Activated CD4-positive, alpha-beta T cell treated with anti-CD3 and anti-CD28 coated beads, Interleukin-2, Interleukin-6, amounts not matched to agents 100 ng/mL and 50 ng/mL, durations not matched to agents 16 hours and 8 hours (primary cell): ENCODE measurements around the gene DRC3.

Source experiments
- DNase-seq: peaks from one replicate; pipeline ENCODE4 v3.0.0-alpha.2; 2020

The DRC3 gene

DNA sequence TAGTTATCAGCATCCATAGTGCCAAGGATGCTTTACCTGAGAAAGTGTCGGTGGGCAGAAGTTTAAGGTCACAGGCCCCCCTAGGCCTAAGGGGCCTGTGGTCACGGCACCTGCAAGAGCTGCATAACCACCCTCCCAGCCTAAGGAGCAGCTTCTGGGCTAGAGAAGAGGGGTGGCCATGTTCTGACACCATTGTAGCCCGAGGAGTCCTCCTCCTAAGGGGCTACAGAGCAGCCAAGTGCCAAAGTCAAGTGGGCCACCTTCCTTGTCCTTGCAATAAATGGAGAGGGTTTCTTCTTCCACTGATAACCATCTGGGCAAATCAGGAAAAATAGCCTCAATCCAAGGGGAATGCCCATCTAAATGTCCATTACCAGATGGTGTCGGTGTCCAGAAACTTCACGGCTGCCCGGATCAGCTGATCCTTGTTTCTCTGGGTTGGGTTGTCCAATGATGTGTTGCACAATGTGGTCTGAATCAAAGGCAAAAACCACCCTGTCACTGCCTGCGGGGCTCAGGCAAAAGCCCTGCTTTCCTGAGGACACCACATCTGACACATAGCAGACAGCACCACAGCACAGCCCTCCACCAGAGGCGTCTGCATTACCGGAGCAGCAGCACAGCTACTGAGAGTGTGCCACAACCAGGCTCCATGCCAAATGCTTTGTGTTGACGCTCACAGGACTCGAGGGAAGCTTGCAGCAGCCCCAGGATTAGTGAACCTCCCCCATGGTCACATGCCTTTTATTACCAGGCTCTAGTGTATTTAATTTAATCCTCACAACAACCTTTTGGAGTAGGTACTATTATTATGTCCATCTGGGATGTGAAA, 53.5 kb downstream of the DRC3 start:
- peak; percentile 43 for DNase-seq

- DNase-seq = no peak
These were observed 54.6 kb downstream of the DRC3 start for GRCh38 chr17:18027280-18027679.

DNA sequence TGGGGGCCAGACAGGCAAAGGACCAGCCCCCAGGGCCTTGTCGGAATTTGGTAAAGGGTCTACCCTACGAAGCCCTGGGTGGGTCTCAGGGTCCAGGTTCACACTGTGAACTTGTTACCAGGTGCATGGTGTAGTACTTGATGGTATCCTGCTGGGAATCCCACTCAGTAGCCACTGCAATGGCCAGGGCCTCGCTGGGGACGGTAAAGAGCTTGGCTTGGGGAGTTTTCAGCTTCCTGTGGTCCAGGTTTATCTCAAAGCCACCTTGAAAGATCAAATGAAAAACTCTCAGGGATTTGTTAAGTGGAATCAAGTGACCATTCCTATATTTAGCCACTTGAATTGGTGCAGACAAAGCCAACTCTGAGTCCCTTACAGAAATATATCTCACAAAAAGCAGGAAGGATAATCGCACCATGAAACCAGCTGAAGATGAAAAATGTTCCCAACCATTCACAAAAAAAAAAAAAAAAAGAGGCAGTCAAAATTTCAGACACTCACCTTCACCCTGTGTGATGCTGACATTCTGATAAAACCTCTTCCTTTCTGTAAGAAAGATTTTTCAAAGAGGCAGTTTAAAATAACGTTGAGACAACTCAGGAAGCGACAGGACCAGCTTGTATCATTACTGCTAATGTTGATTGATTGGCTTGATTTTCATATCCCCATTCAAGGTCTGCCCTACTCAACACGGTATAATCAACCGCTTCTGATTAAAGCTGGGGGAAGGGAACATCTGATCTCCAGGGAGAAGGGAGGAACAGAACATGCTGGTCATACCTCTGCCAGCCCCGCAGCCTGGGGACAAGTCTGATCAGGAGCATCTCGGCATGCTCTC, 55.7 kb downstream of the DRC3 start:
- DNase-seq = no peak

GRCh38 chr17:18028952-18029540, 56.4 kb downstream of the DRC3 start:
- DNase-seq = no peak

GRCh38 chr17:18031955-18032354, 59.3 kb downstream of the DRC3 start:
- DNase-seq = no peak

- DNase-seq = peak; percentile 81
These were observed 60.9 kb downstream of the DRC3 start for GRCh38 chr17:18033442-18034099.

GRCh38 chr17:18035704-18036103, 63.0 kb downstream of the DRC3 start:
- DNase-seq = no peak

- no peak for DNase-seq
These were observed 64.8 kb downstream of the DRC3 start for GRCh38 chr17:18037486-18037885.

GRCh38 chr17:18038149-18038850, 65.6 kb downstream of the DRC3 start:
- peak; percentile 56 for DNase-seq

GRCh38 chr17:18038861-18039534, 66.3 kb downstream of the DRC3 start, which contains the start of the genes ATPAF2 and GID4:
ATPAF2 (minus strand) TSS chr17:18039168; CDS start chr17:18039013, 155 bp downstream.
GID4 (plus strand) TSS chr17:18039408; CDS start chr17:18039465, 57 bp downstream.
- peak; percentile 100 for DNase-seq

GRCh38 chr17:18039535-18040260, 67.0 kb downstream of the DRC3 start:
- DNase-seq = no peak

GRCh38 chr17:18040261-18040858, 67.7 kb downstream of the DRC3 start:
- no peak for DNase-seq

DNA sequence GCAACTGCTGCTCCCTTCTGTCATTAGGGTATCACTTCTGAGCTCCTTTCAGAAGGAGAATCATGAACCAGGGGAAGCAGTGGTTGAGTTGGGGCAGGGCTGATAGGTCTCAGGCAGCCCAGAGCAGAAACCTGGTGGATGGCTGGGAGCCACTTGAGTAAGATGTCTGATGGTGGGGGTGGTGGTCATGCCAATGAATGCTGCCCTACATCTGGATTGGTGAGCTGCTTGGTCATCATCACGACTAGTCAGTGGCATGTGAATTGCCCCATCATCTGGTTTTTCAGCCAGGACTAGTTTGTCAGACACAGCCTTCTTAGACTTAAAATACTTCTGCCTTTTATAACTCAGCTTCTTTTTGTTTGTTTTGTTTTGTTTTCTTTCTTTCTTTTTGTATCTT, 69.1 kb downstream of the DRC3 start:
- DNase-seq = no peak

- DNase-seq = no peak
These were observed 70.3 kb downstream of the DRC3 start for GRCh38 chr17:18042983-18043382.

DNA sequence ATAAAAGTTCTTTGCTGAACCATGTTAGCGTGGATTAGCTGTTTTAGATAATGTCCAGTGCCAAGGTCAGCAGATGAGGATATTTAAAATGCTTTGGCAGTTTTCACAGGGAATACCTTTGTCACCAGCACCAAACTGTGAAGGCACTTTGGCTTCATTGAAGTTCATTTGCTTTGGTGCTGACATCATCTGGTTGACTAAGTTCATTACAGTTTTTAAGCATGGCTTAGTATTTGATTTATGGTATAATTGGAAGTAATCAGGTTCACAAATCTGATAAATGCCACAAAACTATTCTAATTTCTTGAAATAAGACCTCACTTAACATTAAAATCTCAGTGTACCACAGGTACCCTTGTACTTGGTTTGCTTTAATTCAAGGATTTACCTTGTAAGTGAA, 70.8 kb downstream of the DRC3 start:
- peak; percentile 17 for DNase-seq

- no peak for DNase-seq
These were observed 71.9 kb downstream of the DRC3 start for GRCh38 chr17:18044609-18045008.

DNA sequence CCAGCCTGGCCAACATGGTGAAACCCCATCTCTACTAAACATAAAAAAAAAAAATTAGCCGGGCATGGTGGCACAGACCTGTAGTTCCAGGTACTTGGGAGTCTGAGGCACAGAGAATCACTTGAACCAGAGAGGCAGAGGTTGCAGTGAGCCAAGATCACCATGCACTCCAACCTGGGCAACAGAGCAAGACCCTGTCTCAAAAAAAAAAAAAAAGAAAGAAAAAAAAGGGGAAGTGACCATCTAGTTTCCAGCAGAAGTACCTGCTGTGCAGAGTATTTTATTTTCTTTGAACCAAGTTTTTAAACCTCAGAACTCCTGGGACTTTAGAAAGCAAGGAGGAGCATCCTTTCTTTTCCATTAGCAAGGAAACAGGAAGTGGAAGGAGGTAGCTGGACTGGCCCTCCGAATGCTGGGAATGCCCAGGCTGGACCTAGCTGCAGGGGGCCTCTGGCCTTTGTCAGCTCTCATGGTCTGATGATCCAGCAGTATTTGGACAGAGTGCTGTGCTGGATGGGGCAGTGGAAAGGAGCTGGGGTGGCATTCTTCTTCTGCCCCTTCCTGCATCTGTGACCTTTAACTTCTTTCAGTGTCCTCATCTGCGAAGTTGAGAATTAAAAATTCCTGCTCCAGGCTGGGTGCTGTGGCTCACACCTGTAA, 73.2 kb downstream of the DRC3 start:
- no peak for DNase-seq

DNA sequence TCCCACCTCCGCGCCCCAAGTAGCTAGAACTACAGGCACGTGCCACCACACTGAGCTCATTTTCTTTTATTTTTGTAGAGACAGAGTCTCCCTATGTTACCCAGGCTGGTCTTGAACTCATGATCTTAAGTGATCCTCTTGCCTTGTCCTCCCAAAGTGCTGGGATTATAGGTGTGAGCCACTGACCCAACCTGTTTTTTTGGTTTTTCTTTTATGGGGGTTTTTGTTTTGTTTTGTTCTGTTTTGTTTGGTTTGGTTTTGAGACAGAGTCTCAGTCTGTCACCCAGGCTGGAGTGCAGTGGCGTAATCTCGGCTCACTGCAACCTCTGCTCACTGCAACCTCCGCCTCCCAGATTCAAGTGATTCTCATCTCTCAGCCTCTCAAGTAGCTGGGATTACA, 82.9 kb downstream of the DRC3 start:
- no peak for DNase-seq

- no peak for DNase-seq
These were observed 83.6 kb downstream of the DRC3 start for GRCh38 chr17:18056214-18056613.

GRCh38 chr17:18059283-18059682, 86.6 kb downstream of the DRC3 start:
- no peak for DNase-seq
